GM12875 (cell line): ENCODE measurements around the gene DYNC1LI2.
"Not testable (repeated sequence)": the region's sequence is repeated elsewhere in the genome, so short reads cannot be mapped to it uniquely, and the experiment has no call there.

Experiments
- H3K4me3 ChIP-seq: one replicate; pipeline ENCODE4 v1.5.1; 2011; ENCODE audit warnings: low read depth, low read length, control low read depth
- CTCF ChIP-seq: IDR thresholded peaks from 2 replicates; pipeline ENCODE4 v1.5.1; 2011; ENCODE audit warnings: low read depth, mild to moderate bottlenecking, control low read depth, inconsistent platforms, low read length, moderate library complexity, borderline replicate concordance; ENCODE audit not compliant: insufficient read depth

DYNC1LI2 gene

GRCh38 chr16:66690106-66690847 is 61.1 kb downstream of the DYNC1LI2 start:
- no peak for TF ChIP-seq CTCF
- no peak overlapping the region for H3K4me3 ChIP-seq

- no peak overlapping the region for H3K4me3 ChIP-seq
- no peak for TF ChIP-seq CTCF
Measured at GRCh38 chr16:66689282-66689681, 62.1 kb downstream of the DYNC1LI2 start.

GRCh38 chr16:66687906-66688625 is 63.3 kb downstream of the DYNC1LI2 start:
- no peak for TF ChIP-seq CTCF

GRCh38 chr16:66685501-66686115 is 65.8 kb downstream of the DYNC1LI2 start:
- not testable (repeated sequence) for H3K4me3 ChIP-seq

More at GRCh38 chr16:66687906-66688625, 63.3 kb downstream of the DYNC1LI2 start:
- H3K4me3 ChIP-seq, result no peak overlapping the region

GRCh38 chr16:66682271-66682670 is 69.1 kb downstream of the DYNC1LI2 start:
- no peak for TF ChIP-seq CTCF

GRCh38 chr16:66681676-66682075 is 69.7 kb downstream of the DYNC1LI2 start:
- no peak overlapping the region for H3K4me3 ChIP-seq
- no peak for TF ChIP-seq CTCF

More at GRCh38 chr16:66682271-66682670, 69.1 kb downstream of the DYNC1LI2 start:
- H3K4me3 ChIP-seq, result no peak overlapping the region

- H3K4me3 ChIP-seq, result no peak overlapping the region
- no peak for TF ChIP-seq CTCF
Measured at GRCh38 chr16:66678337-66678736, 73.1 kb downstream of the DYNC1LI2 start.
